Motor neuron (in vitro differentiated cells): ENCODE data around the gene TNXB. TPM values are rescaled to one million over a fixed set of nuclear protein-coding genes. Genes with fewer than 3 reads are reported as not detected.

Experiments
- ATAC-seq, 8 experiments: fragments of 200-7000 bp; cut with Tn5 transposase; replicated peaks in 6 of 8; 2 replicates each; pipeline ENCODE4 v1.8.0; 2021; ENCODE audit warnings: mild to moderate bottlenecking in 8 of 8, moderate library complexity in 8 of 8
- H3K27ac ChIP-seq, 2 donors: fragments of 250-450 bp; sonication (Bioruptor Pico); 2 replicates each; pipeline ENCODE4 v1.9.0; 2021; ENCODE audit warnings: antibody characterized with exemption in 2 of 2, mild to moderate bottlenecking in 2 of 2, moderate library complexity in 1 of 2
- H3K4me1 ChIP-seq, 2 donors: fragments of 250-450 bp; sonication (Bioruptor Pico); replicated peaks in 1 of 2; 2 replicates each; pipeline ENCODE4 v1.6.1; 2021; ENCODE audit warnings: antibody characterized with exemption in 2 of 2, mild to moderate bottlenecking in 2 of 2, moderate library complexity in 1 of 2
- H3K4me3 ChIP-seq, 5 donors: fragments of 250-450 bp; sonication (Bioruptor Pico); 2 replicates each; pipeline ENCODE4 v1.9.0; 2021; ENCODE audit warnings: antibody characterized with exemption in 5 of 5, mild to moderate bottlenecking in 5 of 5, moderate library complexity in 4 of 5
- WGBS, 10 experiments: fragments of 450-650 bp; shearing (Covaris generic); methylation state at CpG; one replicate each; pipeline ENCODE4 v1.0.0; 2022; 5-methylcytosine and 5-hydroxymethylcytosine counted together
- in situ Hi-C, 9 experiments: fragments of 400-800 bp; cut with MboI; loops; one replicate each; pipeline ENCODE4 v1.15.0; 2021; ENCODE audit warnings: low sequenced_read_pairs in 9 of 9, low pct_unique_long_range_greater_than_20kb in 2 of 9; ENCODE audit not compliant: unreplicated experiment in 9 of 9
- total RNA-seq, 8 experiments: library from RNA; unstranded; fragments of 300-600 nt; gene quantifications; 2 replicates each; pipeline versions ENCODE4 v1.2.3 to v1.2.4, GENCODE V29; 2022

TNXB gene
- total RNA-seq, 8 experiments from 2014 or later: 0.81 to 84.8 (median 3.1) TPM

GRCh38 chr6:32097364-32097763 lies 11.8 kb downstream of the TNXB start:
- no peak overlapping the region for H3K27ac ChIP-seq
- peak in 7 of 8 experiments; percentile 7 to 56 (median 32) for ATAC-seq
- no peak overlapping the region for H3K4me3 ChIP-seq
- WGBS, 10 experiments: 83 to 100% (median 90%) methylated on average over 2 of the region's 3 CpGs; no CpG with 5 or more reads in 7 of the 10 experiments
- no peaks in the 10 kb centered on the region for H3K4me1 ChIP-seq
- in situ Hi-C loops: no loop called here

GRCh38 chr6:32096394-32097258 lies 12.5 kb downstream of the TNXB start:
- ATAC-seq: peak in 5 of 8 experiments; percentile 24 to 47 (median 40)
- no peak overlapping the region for H3K27ac ChIP-seq

GRCh38 chr6:32096087-32096393 lies 13.1 kb downstream of the TNXB start:
- in situ Hi-C loops: no loop called here
- Histone ChIP-seq H3K27ac (no peak overlapping the region), H3K4me3 (peak overlapping the region in 1 of 5 donors; percentile 21), H3K4me1 (no peaks in the 10 kb centered on the region)
- ATAC-seq: peak in 1 of 8 experiments; percentile 29
- 15 to 95% methylated on average over 10 to 21 of the region's 36 CpGs; no CpG with 5 or more reads in 8 of the 10 experiments for WGBS, 10 experiments

More at GRCh38 chr6:32096394-32097258, 12.5 kb downstream of the TNXB start:
- WGBS, 10 experiments: 40 to 100% (median 65%) methylated on average over 1 to 29 of the region's 90 CpGs; no CpG with 5 or more reads in 3 of the 10 experiments
- no peaks in the 10 kb centered on the region for H3K4me1 ChIP-seq
- in situ Hi-C loops: no loop called here
- H3K4me3 ChIP-seq: peak overlapping the region in 1 of 5 donors; percentile 21

- no peak overlapping the region for H3K4me3 ChIP-seq
- H3K4me1 ChIP-seq: no peaks in the 10 kb centered on the region
- in situ Hi-C loops: no loop called here
- H3K27ac ChIP-seq: no peak overlapping the region
- ATAC-seq: peak in 4 of 8 experiments; percentile 6 to 63 (median 22)
- WGBS, 10 experiments: 72 to 95% (median 90%) methylated on average over 4 to 16 of the region's 30 CpGs; no CpG with 5 or more reads in 6 of the 10 experiments
These were observed 13.6 kb downstream of the TNXB start for GRCh38 chr6:32095338-32096086.

- no peak overlapping the region for H3K27ac ChIP-seq
- ATAC-seq: peak in 3 of 8 experiments; percentile 7 to 55 (median 21)
- in situ Hi-C loops: no loop called here
- H3K4me1 ChIP-seq: no peaks in the 10 kb centered on the region
- WGBS, 10 experiments: 9 to 81% (median 57%) methylated on average over 1 to 8 of the region's 8 CpGs
- no peak overlapping the region for H3K4me3 ChIP-seq
These were observed 16.2 kb downstream of the TNXB start for GRCh38 chr6:32092760-32093497.

GRCh38 chr6:32089082-32089828 lies 19.9 kb downstream of the TNXB start:
- H3K4me3 ChIP-seq: no peak overlapping the region
- 60 to 100% (median 71%) methylated on average over 1 to 5 of the region's 10 CpGs; no CpG with 5 or more reads in 5 of the 10 experiments for WGBS, 10 experiments
- no peaks in the 10 kb centered on the region for H3K4me1 ChIP-seq
- ATAC-seq: no peak
- in situ Hi-C loops: no loop called here
- no peak overlapping the region for H3K27ac ChIP-seq

GRCh38 chr6:32088487-32089049 lies 20.6 kb downstream of the TNXB start:
- H3K4me1 ChIP-seq: no peaks in the 10 kb centered on the region
- 60 to 100% (median 90%) methylated on average over 1 to 4 of the region's 14 CpGs; no CpG with 5 or more reads in 5 of the 10 experiments for WGBS, 10 experiments
- in situ Hi-C loops: no loop called here
- H3K27ac ChIP-seq: no peak overlapping the region
- H3K4me3 ChIP-seq: no peak overlapping the region
- ATAC-seq: no peak

- H3K27ac ChIP-seq: no peak overlapping the region
- in situ Hi-C loops: no loop called here
- ATAC-seq: peak in 6 of 8 experiments; percentile 19 to 56 (median 46)
These were observed 21.3 kb downstream of the TNXB start for GRCh38 chr6:32087574-32088486.

GRCh38 chr6:32086661-32087573 lies 22.2 kb downstream of the TNXB start:
- peak in 3 of 8 experiments; percentile 6 to 25 (median 23) for ATAC-seq
- in situ Hi-C loops: no loop called here
- H3K4me3 ChIP-seq: no peak overlapping the region
- H3K27ac ChIP-seq: no peak overlapping the region
- H3K4me1 ChIP-seq: no peaks in the 10 kb centered on the region
- 0 to 100% (median 82%) methylated on average over 1 to 5 of the region's 45 CpGs; no CpG with 5 or more reads in 2 of the 10 experiments for WGBS, 10 experiments

More at GRCh38 chr6:32087574-32088486, 21.3 kb downstream of the TNXB start:
- WGBS, 10 experiments: 43 to 100% (median 70%) methylated on average over 1 to 5 of the region's 50 CpGs; no CpG with 5 or more reads in 5 of the 10 experiments
- H3K4me3 ChIP-seq: no peak overlapping the region
- no peaks in the 10 kb centered on the region for H3K4me1 ChIP-seq

GRCh38 chr6:32085759-32086459 lies 23.2 kb downstream of the TNXB start:
- 72 to 100% (median 97%) methylated on average over 2 to 6 of the region's 17 CpGs; no CpG with 5 or more reads in 6 of the 10 experiments for WGBS, 10 experiments
- H3K4me3 ChIP-seq: no peak overlapping the region
- H3K27ac ChIP-seq: no peak overlapping the region
- in situ Hi-C loops: no loop called here
- no peak for ATAC-seq
- H3K4me1 ChIP-seq: no peaks in the 10 kb centered on the region
